ENCODE measurements around the gene ATG7.

ATG7 gene

DNA sequence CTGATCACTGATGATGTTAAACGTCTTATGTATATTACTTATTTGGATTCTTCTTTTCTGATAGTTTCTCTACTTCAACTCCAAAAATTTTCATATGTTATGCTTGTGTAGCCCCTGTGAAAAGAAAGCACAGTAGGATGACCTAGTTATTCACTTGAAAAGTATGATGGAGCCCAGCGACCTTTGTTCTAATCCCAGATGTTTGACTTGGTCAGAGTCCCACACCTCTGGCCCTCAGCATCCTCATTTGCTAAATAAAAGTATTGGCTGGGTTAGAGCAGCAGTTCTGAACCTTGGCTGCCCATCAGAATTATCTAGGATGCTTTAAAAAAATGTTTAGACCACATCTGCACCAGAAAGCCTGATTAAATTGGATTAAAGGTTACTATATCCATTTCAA lies 173.7 kb downstream of the ATG7 start:
- DNase-seq (ENCODE audit: low read depth): no peak
- TF ChIP-seq, protein P1, sequence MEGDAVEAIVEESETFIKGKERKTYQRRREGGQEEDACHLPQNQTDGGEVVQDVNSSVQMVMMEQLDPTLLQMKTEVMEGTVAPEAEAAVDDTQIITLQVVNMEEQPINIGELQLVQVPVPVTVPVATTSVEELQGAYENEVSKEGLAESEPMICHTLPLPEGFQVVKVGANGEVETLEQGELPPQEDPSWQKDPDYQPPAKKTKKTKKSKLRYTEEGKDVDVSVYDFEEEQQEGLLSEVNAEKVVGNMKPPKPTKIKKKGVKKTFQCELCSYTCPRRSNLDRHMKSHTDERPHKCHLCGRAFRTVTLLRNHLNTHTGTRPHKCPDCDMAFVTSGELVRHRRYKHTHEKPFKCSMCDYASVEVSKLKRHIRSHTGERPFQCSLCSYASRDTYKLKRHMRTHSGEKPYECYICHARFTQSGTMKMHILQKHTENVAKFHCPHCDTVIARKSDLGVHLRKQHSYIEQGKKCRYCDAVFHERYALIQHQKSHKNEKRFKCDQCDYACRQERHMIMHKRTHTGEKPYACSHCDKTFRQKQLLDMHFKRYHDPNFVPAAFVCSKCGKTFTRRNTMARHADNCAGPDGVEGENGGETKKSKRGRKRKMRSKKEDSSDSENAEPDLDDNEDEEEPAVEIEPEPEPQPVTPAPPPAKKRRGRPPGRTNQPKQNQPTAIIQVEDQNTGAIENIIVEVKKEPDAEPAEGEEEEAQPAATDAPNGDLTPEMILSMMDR (IDR thresholded peaks at IDR 0.05; ENCODE audit: insufficient read depth, low read depth, low read length, missing control alignments): no peak
- no peak overlapping the region for H3K4me3 ChIP-seq (ENCODE audit: low read depth, low read length)

DNA sequence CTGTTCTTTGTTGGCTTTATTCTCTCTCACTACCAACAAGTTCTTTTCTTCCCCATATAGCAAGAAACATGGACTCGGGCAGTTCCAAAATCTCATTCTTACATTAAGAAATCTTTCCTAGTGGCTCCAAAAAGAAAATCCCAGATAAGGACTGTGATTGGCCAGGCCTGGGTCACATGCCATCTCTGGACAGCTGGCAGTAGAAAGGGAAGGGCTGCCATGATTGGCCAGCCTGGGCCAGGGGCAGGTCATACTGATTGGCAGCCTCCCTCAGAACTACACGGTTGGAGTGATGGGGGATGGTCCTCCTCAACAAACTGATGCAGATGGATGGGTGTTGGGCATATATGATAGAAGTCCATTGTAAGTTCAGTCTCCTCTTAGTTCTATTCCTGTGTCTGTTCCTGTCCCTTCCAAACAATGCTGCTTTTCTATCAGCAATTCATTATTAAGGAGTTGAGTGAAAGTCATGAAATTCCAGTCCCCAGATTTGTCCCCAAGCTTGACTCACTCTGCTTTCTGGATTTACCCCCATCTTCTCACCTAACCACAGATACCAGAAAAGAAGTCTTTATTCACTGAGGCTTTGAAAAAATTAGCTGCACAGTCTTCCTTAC lies 175.5 kb downstream of the ATG7 start:
- H3K4me3 ChIP-seq (ENCODE audit: low read depth, low read length): no peak overlapping the region
- TF ChIP-seq, protein P1 (IDR thresholded peaks at IDR 0.05; ENCODE audit: insufficient read depth, low read depth, low read length, missing control alignments): no peak
- DNase-seq (ENCODE audit: low read depth): no peak

DNA sequence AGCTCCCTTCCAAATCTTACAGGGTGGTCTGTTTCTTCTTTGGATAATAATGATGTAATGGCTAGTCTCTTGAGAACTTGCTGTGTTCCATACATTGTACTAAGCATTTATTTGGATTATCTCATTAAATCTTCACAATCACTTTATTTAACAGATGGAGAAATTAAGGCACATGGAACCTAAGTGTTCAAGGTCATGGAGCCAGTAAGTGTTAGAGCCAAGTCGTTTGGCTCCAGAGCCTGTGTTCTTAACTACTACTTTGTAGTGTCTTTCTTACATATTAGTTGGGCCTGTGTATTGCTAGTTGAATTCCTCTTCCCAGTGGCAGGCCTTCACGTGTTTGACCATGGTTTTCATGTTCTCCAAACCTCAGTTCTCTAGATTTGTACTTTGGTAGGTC lies 177.8 kb downstream of the ATG7 start:
- no peak overlapping the region for H3K4me3 ChIP-seq (ENCODE audit: low read depth, low read length)
- no peak for DNase-seq (ENCODE audit: low read depth)

DNA sequence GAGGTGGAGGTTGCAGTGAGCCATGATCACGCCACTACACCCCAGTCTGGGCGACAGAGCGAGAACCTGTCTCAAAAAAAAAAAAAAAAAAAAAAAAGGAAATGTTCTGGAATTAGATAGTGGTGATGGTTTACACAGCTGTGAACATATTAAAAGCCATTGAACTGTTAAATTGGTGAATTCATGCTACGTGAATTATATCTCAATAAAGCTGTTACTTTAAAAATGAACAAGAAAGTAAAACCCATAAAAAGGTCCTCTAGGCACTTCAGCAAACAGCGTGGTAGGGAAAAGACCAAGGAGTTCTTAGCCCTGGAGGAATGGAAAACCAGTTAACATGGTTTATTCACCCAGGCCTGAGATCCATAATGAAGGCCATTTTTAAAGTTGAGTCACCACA lies 180.1 kb downstream of the ATG7 start:
- H3K4me3 ChIP-seq (ENCODE audit: low read depth, low read length): no peak overlapping the region
- DNase-seq (ENCODE audit: low read depth): no peak
- TF ChIP-seq, protein P1 (IDR thresholded peaks at IDR 0.05; ENCODE audit: insufficient read depth, low read depth, low read length, missing control alignments): no peak

More for the DNA sequence above, 177.8 kb downstream of the ATG7 start:
- TF ChIP-seq, protein P1 (IDR thresholded peaks at IDR 0.05; ENCODE audit: insufficient read depth, low read depth, low read length, missing control alignments): no peak

DNA sequence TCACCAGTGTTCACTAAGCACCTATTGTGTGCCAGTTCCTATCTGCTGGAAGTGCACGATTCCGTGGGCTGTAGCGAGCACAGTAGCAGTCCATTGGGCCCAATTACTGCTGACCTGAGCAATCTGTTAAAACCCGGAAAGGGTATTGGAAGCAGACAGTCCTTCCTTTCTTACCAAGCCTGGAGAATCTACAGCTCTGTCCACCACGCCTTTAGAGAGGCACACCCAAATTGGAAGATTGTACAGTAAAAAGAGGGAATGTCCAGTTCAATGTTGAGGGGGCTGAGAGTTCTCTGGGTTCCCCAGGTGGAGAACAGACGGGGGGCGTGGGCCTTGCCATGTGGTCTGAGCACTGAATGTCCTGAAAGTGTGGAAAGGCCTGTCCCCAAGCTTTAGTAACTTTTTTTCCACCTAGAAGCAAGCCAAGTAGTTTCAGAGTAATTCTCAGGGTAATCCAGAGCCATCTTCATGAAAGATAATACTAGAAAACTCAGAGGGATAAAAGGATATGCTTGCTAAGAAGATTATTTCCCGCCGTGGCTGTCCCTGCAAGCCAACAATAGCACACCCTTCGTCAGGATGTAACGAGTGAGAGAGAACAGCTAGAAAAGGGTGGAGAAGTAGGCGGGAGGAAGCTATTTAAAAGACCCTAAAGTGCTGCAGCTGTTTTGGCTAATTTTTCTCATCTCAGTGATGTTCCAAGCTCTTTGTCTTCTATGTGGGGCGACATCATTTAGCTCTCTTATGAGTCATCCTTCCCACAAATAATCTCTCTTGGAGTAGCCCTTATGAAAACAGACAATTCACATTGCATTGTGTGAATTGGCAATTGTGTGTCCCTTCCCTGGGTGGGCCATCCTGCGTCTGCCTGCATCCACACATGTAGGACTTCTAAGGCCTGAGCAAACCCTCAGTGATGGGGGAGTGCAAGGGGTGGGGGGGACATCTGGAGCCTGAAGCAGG lies 181.0 kb downstream of the ATG7 start:
- no peak for DNase-seq (ENCODE audit: low read depth)

DNA sequence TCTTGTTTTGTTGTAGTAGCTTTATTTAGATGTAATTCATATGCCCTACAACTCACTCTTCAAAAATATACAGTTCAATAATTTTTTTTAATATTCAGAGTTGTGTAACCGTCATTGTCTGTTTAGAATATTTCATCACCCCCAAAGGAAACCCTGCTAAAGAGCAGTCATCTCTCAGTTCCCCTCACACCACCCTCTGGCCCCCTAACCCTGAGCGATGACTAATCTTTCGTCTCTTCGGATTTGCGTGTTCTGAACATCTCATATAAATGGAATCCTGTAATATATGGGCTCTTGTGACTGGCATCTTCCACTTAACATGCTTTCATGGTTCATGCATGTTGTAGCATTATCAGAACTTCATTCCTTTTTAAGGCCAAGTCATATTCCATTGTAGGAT lies 183.8 kb downstream of the ATG7 start:
- TF ChIP-seq, protein P1 (IDR thresholded peaks at IDR 0.05; ENCODE audit: insufficient read depth, low read depth, low read length, missing control alignments): no peak
- no peak overlapping the region for H3K4me3 ChIP-seq (ENCODE audit: low read depth, low read length)
- DNase-seq (ENCODE audit: low read depth): no peak

More for the DNA sequence above, 181.0 kb downstream of the ATG7 start:
- H3K4me3 ChIP-seq (ENCODE audit: low read depth, low read length): no peak overlapping the region
- TF ChIP-seq, protein P1 (IDR thresholded peaks at IDR 0.05; ENCODE audit: insufficient read depth, low read depth, low read length, missing control alignments): no peak
